ENCODE measurements around the gene HADHA. TPM values are rescaled to one million over a fixed set of nuclear protein-coding genes. Genes with fewer than 3 reads are reported as not detected.

The HADHA gene
- total RNA-seq, 4 donors from 2014 or later = 92.8 to 233 (median 142) TPM

DNA sequence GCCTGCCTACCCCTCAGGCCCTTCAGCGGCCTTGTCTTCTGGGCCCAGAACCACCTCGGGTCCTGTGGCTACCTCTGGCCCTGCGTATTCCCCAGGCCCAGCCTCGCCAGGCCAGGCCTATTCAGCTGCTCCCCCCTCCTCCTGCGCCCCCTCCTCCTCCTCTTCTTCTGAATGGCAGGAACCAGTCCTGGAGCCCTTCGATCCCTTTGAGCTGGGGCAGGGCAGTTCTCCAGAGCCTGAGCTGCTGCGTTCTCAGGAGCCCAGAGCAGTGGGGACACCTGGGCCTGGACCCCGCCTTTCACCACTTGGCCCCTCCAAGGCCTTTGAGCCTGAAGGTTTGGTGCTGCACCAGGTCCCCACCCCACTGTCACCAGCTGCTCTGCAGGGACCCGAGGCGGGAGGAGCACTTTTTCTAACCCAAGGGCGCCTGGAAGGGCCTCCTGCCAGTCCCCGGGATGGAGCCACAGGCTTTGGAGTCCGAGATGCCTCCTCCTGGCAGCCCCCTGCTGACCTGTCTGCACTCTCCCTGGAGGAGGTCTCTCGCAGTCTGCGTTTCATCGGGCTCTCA, 56.8 kb downstream of the HADHA start:
- Histone ChIP-seq H3K27ac (no peak overlapping the region), H3K4me3 (no peak overlapping the region), H3K36me3 (no peaks in the 10 kb centered on the region), H3K4me1 (peaks cover 4 to 18% (median 14%) of the 10 kb centered on the region in 4 donors), H3K27me3 (no peaks in the 10 kb centered on the region), H3K9me3 (no peaks in the 10 kb centered on the region)
- in situ Hi-C loops (cut with MboI; ENCODE audit: low pct_ligation_motif_present in 1 of 4, low pct_unique_long_range_greater_than_20kb in 1 of 4, low sequenced_read_pairs in 3 of 4) = no loop called here
- WGBS, 2 donors (ENCODE audit: low coverage in 1 of 2) = 92 to 100% methylated on average over 2 to 12 of the region's 16 CpGs
- DNase-seq = no peak
- TF ChIP-seq, protein P1, sequence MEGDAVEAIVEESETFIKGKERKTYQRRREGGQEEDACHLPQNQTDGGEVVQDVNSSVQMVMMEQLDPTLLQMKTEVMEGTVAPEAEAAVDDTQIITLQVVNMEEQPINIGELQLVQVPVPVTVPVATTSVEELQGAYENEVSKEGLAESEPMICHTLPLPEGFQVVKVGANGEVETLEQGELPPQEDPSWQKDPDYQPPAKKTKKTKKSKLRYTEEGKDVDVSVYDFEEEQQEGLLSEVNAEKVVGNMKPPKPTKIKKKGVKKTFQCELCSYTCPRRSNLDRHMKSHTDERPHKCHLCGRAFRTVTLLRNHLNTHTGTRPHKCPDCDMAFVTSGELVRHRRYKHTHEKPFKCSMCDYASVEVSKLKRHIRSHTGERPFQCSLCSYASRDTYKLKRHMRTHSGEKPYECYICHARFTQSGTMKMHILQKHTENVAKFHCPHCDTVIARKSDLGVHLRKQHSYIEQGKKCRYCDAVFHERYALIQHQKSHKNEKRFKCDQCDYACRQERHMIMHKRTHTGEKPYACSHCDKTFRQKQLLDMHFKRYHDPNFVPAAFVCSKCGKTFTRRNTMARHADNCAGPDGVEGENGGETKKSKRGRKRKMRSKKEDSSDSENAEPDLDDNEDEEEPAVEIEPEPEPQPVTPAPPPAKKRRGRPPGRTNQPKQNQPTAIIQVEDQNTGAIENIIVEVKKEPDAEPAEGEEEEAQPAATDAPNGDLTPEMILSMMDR (IDR thresholded peaks at IDR 0.05) = no peak
- TF ChIP-seq EP300 (IDR thresholded peaks at IDR 0.05; ENCODE audit: low read depth) (no peak), POLR2A (IDR thresholded peaks at IDR 0.05) (no peak), POLR2AphosphoS5 (IDR thresholded peaks at IDR 0.05) (no peak)
- intact Hi-C loops (cut with DNase I; ENCODE audit: low total_unique reads) = no loop called here

DNA sequence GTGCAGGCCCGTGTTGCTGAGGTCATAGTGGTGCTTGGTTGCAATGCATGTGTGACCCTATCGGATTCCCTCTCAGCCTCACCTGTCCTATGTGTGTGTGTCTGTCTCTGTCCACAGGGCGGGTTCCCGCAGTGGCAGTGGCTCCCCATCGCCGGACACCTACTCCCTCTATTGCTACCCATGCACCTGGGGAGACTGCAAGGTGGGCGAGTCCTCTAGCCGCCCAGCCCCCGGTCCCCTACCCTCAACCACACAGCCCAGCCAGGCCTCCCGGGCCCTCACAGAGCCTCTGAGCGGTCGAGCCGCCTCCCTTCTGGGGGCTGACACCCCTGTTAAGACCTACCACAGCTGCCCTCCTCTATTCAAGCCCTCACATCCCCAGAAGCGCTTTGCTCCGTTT, 57.3 kb downstream of the HADHA start:
- DNase-seq = no peak
- no peak overlapping the region for H3K4me3 ChIP-seq
- no peaks in the 10 kb centered on the region for H3K27me3 ChIP-seq
- in situ Hi-C loops (cut with MboI; ENCODE audit: low pct_ligation_motif_present in 1 of 4, low pct_unique_long_range_greater_than_20kb in 1 of 4, low sequenced_read_pairs in 3 of 4) = no loop called here
- WGBS, 2 donors (ENCODE audit: low coverage in 1 of 2) = 93% methylated on average over 15 of the region's 15 CpGs; no CpG with 5 or more reads in 1 of the 2 donors
- no peaks in the 10 kb centered on the region for H3K36me3 ChIP-seq
- no peaks in the 10 kb centered on the region for H3K9me3 ChIP-seq
- intact Hi-C loops (cut with DNase I; ENCODE audit: low total_unique reads) = no loop called here
- H3K27ac ChIP-seq = no peak overlapping the region
- H3K4me1 ChIP-seq = peaks cover 4 to 18% (median 14%) of the 10 kb centered on the region in 4 donors
- no peak for TF ChIP-seq EP300 (IDR thresholded peaks at IDR 0.05; ENCODE audit: low read depth)
- no peak for TF ChIP-seq POLR2A (IDR thresholded peaks at IDR 0.05)
- TF ChIP-seq, protein P1 (IDR thresholded peaks at IDR 0.05) = no peak
- no peak for TF ChIP-seq POLR2AphosphoS5 (IDR thresholded peaks at IDR 0.05)

DNA sequence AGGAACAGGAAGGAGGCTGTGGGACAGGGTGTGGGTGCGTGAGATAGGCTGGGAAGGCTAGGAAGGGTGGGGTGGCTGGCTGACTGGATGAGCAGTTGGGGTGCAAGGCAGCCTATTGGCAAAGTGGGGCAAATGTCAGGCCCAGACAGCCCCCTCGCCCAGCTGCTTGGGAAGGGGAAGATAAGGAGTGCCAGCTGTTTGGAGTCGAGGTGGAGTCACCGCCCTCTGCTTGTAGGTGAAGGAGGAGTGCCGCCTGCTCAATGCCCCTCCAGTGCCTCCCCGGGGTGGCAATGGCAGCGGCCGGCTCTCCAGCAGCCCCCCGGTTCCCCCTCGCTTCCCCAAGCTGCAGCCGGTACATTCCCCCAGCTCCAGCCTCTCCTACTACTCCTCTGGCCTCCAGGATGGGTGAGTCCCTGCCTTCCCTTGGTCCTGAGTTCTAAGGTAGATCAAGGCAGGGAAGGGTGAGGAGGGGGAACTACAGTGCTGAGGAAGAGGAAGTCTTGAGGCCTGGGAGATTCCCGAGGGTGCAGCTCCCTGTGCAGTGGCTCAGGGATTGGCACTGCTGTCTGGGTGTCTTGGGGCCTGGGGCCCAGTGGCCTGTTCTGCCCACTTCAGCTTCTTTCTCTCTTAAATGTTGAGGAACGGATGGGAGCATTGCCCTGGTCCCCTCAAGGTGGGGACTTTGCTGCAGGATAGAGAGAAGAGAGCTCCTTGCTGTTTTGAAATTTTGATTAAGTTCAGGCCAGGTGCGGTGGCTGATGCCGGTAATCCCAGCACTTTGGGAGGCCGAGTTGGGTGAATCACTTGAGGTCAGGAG, 58.3 kb downstream of the HADHA start:
- DNase-seq = peak; percentile 32
- H3K27me3 ChIP-seq = no peaks in the 10 kb centered on the region
- in situ Hi-C loops (cut with MboI; ENCODE audit: low pct_ligation_motif_present in 1 of 4, low pct_unique_long_range_greater_than_20kb in 1 of 4, low sequenced_read_pairs in 3 of 4) (no loop called here), intact Hi-C loops (cut with DNase I; ENCODE audit: low total_unique reads) (no loop called here)
- H3K36me3 ChIP-seq = no peaks in the 10 kb centered on the region
- peak overlapping the region in 2 of 4 donors; percentile 60 to 66 for H3K27ac ChIP-seq
- no peaks in the 10 kb centered on the region for H3K9me3 ChIP-seq
- WGBS, 2 donors (ENCODE audit: low coverage in 1 of 2) = 89% methylated on average over 16 of the region's 16 CpGs; no CpG with 5 or more reads in 1 of the 2 donors
- no peak overlapping the region for H3K4me3 ChIP-seq
- TF ChIP-seq EP300 (IDR thresholded peaks at IDR 0.05; ENCODE audit: low read depth) (no peak), POLR2AphosphoS5 (IDR thresholded peaks at IDR 0.05) (no peak)
- H3K4me1 ChIP-seq = peaks cover 4 to 12% (median 10%) of the 10 kb centered on the region in 4 donors

DNA sequence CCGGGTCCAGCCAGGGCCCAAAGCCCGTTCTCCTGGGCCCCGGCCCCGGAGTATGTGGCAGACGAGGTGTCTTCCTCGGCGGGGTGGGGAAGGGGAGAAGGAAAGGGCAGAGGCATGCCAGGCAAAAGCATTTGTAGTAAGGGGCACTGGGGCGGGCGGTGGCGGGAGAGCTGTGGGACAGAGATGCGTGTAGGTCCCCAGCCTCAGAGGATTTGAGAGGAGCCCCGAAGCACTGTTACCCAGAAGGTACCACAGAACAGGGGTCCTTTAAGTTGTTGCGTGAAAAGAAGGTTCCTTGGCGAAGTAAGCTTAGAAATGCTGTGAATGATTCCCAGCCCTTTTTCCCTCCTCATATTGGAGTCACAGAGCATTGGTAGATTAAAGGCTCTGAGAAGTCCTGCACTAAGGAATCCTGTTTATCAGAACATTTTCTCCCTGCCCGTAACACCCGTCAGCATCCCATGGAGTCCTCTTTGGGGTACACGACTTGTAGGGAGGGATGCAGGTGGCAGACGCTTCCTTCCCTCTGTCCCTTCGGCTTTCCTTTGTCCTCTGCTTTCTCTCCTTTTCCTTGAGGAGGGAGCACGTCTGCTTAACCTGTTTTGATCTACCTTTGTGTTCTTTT, 59.0 kb downstream of the HADHA start:
- no peaks in the 10 kb centered on the region for H3K36me3 ChIP-seq
- H3K9me3 ChIP-seq = no peaks in the 10 kb centered on the region
- peaks cover 4 to 12% (median 10%) of the 10 kb centered on the region in 4 donors for H3K4me1 ChIP-seq
- in situ Hi-C loops (cut with MboI; ENCODE audit: low pct_ligation_motif_present in 1 of 4, low pct_unique_long_range_greater_than_20kb in 1 of 4, low sequenced_read_pairs in 3 of 4) (no loop called here), intact Hi-C loops (cut with DNase I; ENCODE audit: low total_unique reads) (no loop called here)
- DNase-seq = no peak
- TF ChIP-seq POLR2A (IDR thresholded peaks at IDR 0.05) (no peak), EP300 (IDR thresholded peaks at IDR 0.05; ENCODE audit: low read depth) (no peak), POLR2AphosphoS5 (IDR thresholded peaks at IDR 0.05) (no peak)
- TF ChIP-seq, protein P1 (IDR thresholded peaks at IDR 0.05) = no peak
- H3K27me3 ChIP-seq = no peaks in the 10 kb centered on the region
- 50 to 82% methylated on average over 6 to 20 of the region's 20 CpGs for WGBS, 2 donors (ENCODE audit: low coverage in 1 of 2)
- H3K27ac ChIP-seq = peak overlapping the region; percentile 44 to 67 (median 63)
- peak overlapping the region; percentile 46 to 65 (median 52) for H3K4me3 ChIP-seq

All from transverse colon (tissue), 4 donors.